GM19023 (cell line): ENCODE measurements around the gene CTNND2.

ENCODE experiments used
- ATAC-seq: cut with Tn5 transposase; IDR thresholded peaks from one replicate; pipeline ENCODE4 v1.9.1; 2021; ENCODE audit warnings: mild to moderate bottlenecking, moderate library complexity; ENCODE audit not compliant: unreplicated experiment

Gene CTNND2

GRCh38 chr5:11407556-11408145 is 496.6 kb downstream of the CTNND2 start:
- ATAC-seq: no peak

- no peak for ATAC-seq
Observed at GRCh38 chr5:11400316-11400715, 503.9 kb downstream of the CTNND2 start.

GRCh38 chr5:11398728-11399127 is 505.5 kb downstream of the CTNND2 start:
- ATAC-seq: no peak

- ATAC-seq: no peak
Observed at GRCh38 chr5:11397549-11397948, 506.7 kb downstream of the CTNND2 start.

- ATAC-seq: no peak
Observed at GRCh38 chr5:11396917-11397316, 507.3 kb downstream of the CTNND2 start.

- ATAC-seq: no peak
Observed at GRCh38 chr5:11394933-11395332, 509.3 kb downstream of the CTNND2 start.

- no peak for ATAC-seq
Observed at GRCh38 chr5:11390291-11390767, 513.9 kb downstream of the CTNND2 start.

GRCh38 chr5:11387382-11387781 is 516.9 kb downstream of the CTNND2 start:
- ATAC-seq: no peak

- ATAC-seq: no peak
Observed at GRCh38 chr5:11386398-11386797, 517.8 kb downstream of the CTNND2 start.

- no peak for ATAC-seq
Observed at GRCh38 chr5:11385901-11386293, 518.3 kb downstream of the CTNND2 start.

GRCh38 chr5:11385251-11385900 is 518.9 kb downstream of the CTNND2 start:
- ATAC-seq: no peak

GRCh38 chr5:11384441-11385250 is 519.6 kb downstream of the CTNND2 start:
- no peak for ATAC-seq

GRCh38 chr5:11383506-11384095 is 520.6 kb downstream of the CTNND2 start:
- ATAC-seq: no peak

- no peak for ATAC-seq
Observed at GRCh38 chr5:11378461-11378860, 525.8 kb downstream of the CTNND2 start.

GRCh38 chr5:11377896-11378295 is 526.4 kb downstream of the CTNND2 start:
- ATAC-seq: no peak

GRCh38 chr5:11372191-11372590 is 532.1 kb downstream of the CTNND2 start:
- no peak for ATAC-seq

GRCh38 chr5:11371021-11371420 is 533.2 kb downstream of the CTNND2 start:
- no peak for ATAC-seq

GRCh38 chr5:11364531-11364930 is 539.7 kb downstream of the CTNND2 start:
- no peak for ATAC-seq

GRCh38 chr5:11363631-11364178 is 540.5 kb downstream of the CTNND2 start:
- no peak for ATAC-seq

GRCh38 chr5:11361768-11362167 is 542.5 kb downstream of the CTNND2 start:
- no peak for ATAC-seq

GRCh38 chr5:11357928-11358327 is 546.3 kb downstream of the CTNND2 start:
- no peak for ATAC-seq
